Measurements from ENCODE around the gene SHANK1.
A peak's percentile ranks its signal among the peaks of the same experiment; 100 is the strongest.

The SHANK1 gene

GRCh38 chr19:50723735-50724521, 4.3 kb upstream of the SHANK1 start:
- TF ChIP-seq, protein P1, sequence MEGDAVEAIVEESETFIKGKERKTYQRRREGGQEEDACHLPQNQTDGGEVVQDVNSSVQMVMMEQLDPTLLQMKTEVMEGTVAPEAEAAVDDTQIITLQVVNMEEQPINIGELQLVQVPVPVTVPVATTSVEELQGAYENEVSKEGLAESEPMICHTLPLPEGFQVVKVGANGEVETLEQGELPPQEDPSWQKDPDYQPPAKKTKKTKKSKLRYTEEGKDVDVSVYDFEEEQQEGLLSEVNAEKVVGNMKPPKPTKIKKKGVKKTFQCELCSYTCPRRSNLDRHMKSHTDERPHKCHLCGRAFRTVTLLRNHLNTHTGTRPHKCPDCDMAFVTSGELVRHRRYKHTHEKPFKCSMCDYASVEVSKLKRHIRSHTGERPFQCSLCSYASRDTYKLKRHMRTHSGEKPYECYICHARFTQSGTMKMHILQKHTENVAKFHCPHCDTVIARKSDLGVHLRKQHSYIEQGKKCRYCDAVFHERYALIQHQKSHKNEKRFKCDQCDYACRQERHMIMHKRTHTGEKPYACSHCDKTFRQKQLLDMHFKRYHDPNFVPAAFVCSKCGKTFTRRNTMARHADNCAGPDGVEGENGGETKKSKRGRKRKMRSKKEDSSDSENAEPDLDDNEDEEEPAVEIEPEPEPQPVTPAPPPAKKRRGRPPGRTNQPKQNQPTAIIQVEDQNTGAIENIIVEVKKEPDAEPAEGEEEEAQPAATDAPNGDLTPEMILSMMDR (IDR thresholded peaks at IDR 0.05; ENCODE audit: low read depth, low read length, missing control alignments): no peak
- DNase-seq: no peak
- in situ Hi-C loops (cut with HindIII; ENCODE audit: low pct_ligation_motif_present, low sequenced_read_pairs): no loop called here
- peak overlapping the region; percentile 53 for H3K4me3 ChIP-seq (ENCODE audit: low read depth, low read length)
- H3K27ac ChIP-seq: no peak overlapping the region
- no peaks in the 10 kb centered on the region for H3K27me3 ChIP-seq (replicated peaks)
- H3K36me3 ChIP-seq (replicated peaks): no peaks in the 10 kb centered on the region

DNA sequence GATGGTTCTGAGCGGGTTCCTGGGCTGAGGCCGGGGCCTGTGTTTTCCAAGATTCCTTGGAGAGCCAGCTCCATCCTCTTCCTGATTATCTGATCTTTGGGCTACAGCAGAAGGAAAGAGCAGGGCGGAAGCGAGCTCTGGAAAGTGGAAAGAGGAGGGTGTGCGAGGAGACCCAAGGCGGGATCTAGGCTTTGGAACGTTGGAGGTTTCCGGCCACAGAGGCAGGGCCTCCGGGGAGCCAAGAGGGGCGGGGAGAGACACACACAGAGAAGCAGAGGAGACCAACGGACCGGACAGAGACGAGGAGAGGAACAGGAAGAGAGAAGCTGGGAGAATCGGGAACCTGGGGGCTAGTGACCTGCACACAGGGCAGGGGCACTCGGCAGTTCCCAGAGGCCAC, 3.5 kb upstream of the SHANK1 start, which contains the start of gene CLEC11A:
CLEC11A (plus strand) TSS at position 296 of the 400 bp plus-strand sequence. CDS start 162 bp downstream, outside the sequence.
- peak; percentile 52 for DNase-seq
- peak within 1 kb of the TSS; percentile 53 for H3K4me3 ChIP-seq (ENCODE audit: low read depth, low read length)
- no peaks in the 10 kb centered on the region for H3K27me3 ChIP-seq (replicated peaks)
- TF ChIP-seq, protein P1 (IDR thresholded peaks at IDR 0.05; ENCODE audit: low read depth, low read length, missing control alignments): no peak
- H3K36me3 ChIP-seq (replicated peaks): no peaks in the 10 kb centered on the region
- in situ Hi-C loops (cut with HindIII; ENCODE audit: low pct_ligation_motif_present, low sequenced_read_pairs): no loop called here
- no peak within 1 kb of the TSS for H3K27ac ChIP-seq

DNA sequence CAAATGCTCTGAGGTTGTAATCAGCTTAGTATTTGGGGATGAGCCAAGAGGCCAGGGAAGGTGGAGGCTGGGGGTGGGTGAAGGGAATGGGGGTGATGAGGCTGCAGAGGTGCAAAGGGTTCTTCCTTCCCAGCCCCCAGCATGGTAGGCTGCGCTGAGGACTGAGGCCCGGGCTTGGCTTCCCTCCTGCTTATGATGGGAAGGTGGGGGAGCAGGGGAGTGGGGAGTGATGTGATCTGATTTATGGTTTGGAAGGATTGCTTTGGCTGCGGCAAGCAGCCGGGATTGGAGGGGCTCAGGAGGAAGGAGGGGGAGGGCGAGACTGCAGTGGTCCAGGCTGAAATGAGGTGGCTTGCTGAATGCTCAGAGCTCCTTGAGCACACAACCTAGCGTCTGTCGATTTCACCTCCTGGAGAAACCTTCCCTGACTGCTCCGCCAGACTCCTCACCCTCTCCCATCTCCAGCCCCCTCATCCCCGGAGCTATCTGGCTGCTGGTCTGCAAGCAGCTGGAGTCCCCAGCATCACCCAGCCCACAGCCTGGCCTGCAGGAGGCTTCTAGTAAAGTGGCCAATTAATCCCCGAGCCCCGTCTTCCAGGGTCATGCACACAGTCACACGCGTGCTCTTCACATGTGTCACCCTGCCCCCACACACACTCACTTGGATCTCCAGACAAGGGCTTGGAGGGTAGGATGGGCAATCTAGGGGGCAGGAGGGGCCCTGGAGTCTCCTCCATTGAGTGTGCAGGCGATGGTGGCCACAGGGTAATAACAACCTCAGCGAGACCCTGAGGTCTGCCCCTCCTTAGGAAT, 2.8 kb upstream of the SHANK1 start:
- DNase-seq: no peak

DNA sequence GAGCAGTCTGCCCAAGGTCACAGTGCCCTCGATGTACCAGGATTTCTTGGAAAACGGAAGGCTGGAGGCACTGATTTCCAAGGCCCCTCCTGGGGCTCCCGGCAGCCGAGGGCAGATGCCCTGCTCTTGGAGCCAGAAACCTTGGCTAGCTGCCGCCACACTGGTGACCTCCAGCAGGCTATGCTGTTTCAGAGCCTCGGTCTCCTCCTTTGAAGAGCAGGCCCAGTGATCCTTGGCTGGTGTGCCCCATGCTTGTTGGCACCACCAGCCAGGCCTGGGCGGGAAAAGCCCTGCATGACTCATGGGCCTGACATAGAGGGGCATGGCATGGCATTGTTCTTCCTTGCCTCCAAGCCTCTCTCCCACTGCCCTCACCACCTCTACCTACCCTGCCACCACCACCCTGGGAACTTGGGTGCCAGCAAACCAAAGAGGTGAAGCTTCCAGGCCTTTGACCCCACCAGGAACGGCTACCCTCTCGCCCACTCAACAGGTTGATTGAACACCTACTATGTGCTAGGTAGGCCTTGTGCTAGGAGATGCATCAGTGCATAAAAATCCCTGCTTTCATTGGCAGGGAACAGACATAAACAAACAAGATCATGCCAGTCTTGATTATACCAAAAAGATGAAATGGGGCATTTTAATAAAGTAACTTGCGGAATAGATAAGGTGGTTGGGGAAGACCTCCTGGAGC, 2.0 kb upstream of the SHANK1 start:
- H3K27ac ChIP-seq: no peak overlapping the region
- no peaks in the 10 kb centered on the region for H3K36me3 ChIP-seq (replicated peaks)
- TF ChIP-seq, protein P1 (IDR thresholded peaks at IDR 0.05; ENCODE audit: low read depth, low read length, missing control alignments): no peak
- H3K4me3 ChIP-seq (ENCODE audit: low read depth, low read length): no peak overlapping the region
- no peak for DNase-seq
- H3K27me3 ChIP-seq (replicated peaks): no peaks in the 10 kb centered on the region
- in situ Hi-C loops (cut with HindIII; ENCODE audit: low pct_ligation_motif_present, low sequenced_read_pairs): no loop called here

More for the DNA sequence above, 2.8 kb upstream of the SHANK1 start:
- Histone ChIP-seq H3K36me3 (replicated peaks) (no peaks in the 10 kb centered on the region), H3K27ac (no peak overlapping the region), H3K4me3 (ENCODE audit: low read depth, low read length) (no peak overlapping the region), H3K27me3 (replicated peaks) (no peaks in the 10 kb centered on the region)
- in situ Hi-C loops (cut with HindIII; ENCODE audit: low pct_ligation_motif_present, low sequenced_read_pairs): no loop called here
- TF ChIP-seq, protein P1 (IDR thresholded peaks at IDR 0.05; ENCODE audit: low read depth, low read length, missing control alignments): no peak

DNA sequence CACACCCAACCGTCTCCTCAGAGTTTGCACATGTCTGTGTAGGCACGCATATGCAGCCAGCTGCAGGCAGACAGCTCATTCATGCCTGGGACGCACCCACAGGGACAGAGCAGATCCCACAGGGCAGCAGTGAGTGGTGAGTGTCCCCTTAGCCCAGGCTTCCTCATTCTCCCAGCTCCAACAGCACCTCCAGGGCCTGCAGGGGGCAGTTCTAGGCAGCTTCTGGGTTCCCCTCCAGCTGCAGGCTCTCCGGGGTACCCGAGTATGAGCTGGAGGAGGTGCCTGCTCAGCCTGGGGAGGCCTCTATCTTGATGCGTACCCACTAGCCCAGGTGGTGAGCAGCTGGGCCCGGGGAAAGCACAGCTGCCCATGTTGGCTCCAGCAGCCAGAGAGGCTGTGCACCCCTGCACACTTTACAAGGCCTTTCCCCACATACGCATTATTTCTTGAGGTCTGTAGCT, 1.3 kb upstream of the SHANK1 start:
- no peak for DNase-seq
- Histone ChIP-seq H3K27me3 (replicated peaks) (no peaks in the 10 kb centered on the region), H3K4me3 (ENCODE audit: low read depth, low read length) (no peak overlapping the region), H3K36me3 (replicated peaks) (no peaks in the 10 kb centered on the region), H3K27ac (no peak overlapping the region)
- TF ChIP-seq, protein P1 (IDR thresholded peaks at IDR 0.05; ENCODE audit: low read depth, low read length, missing control alignments): no peak
- in situ Hi-C loops (cut with HindIII; ENCODE audit: low pct_ligation_motif_present, low sequenced_read_pairs): no loop called here

Data from brain microvascular endothelial cell (primary cell).